Smooth muscle cell (in vitro differentiated cells): ENCODE results near the gene NPAS1. TPM values are rescaled to one million over a fixed set of nuclear protein-coding genes. Genes with fewer than 3 reads are reported as not detected.

Source experiments
- DNase-seq: peaks from one replicate; lab custom pipeline; 2025; ENCODE audit not compliant: unreplicated experiment; lab: John Stamatoyannopoulos, UW
- H2AFZ ChIP-seq: fragments of 200-600 bp; sonication (generic); 2 replicates; pipeline ENCODE4 v1.6.0; 2016; ENCODE audit warnings: antibody characterized with exemption, low read depth, mild to moderate bottlenecking
- H3F3A ChIP-seq: fragments of 200-600 bp; sonication (generic); 2 replicates; pipeline ENCODE4 v1.6.0; 2017; ENCODE audit warnings: antibody characterized with exemption, low read depth
- H3K27ac ChIP-seq: fragments of 200-600 bp; sonication (generic); 2 replicates; pipeline ENCODE4 v1.5.1; 2016; ENCODE audit warnings: low read depth, mild to moderate bottlenecking
- H3K27me3 ChIP-seq: fragments of 200-600 bp; sonication (generic); 2 replicates; pipeline ENCODE4 v1.6.1; 2016; ENCODE audit warnings: low read depth, mild to moderate bottlenecking
- H3K36me3 ChIP-seq: fragments of 200-600 bp; sonication (generic); 2 replicates; pipeline ENCODE4 v1.5.1; 2016; ENCODE audit warnings: low read depth
- H3K4me1 ChIP-seq: fragments of 200-600 bp; sonication (generic); 2 replicates; pipeline ENCODE4 v1.5.1; 2016; ENCODE audit warnings: low read depth
- H3K4me2 ChIP-seq: fragments of 200-600 bp; sonication (generic); 2 replicates; pipeline ENCODE4 v1.6.0; 2016; ENCODE audit warnings: mild to moderate bottlenecking
- H3K4me3 ChIP-seq: fragments of 200-600 bp; sonication (generic); 2 replicates; pipeline ENCODE4 v1.5.1; 2016; ENCODE audit warnings: mild to moderate bottlenecking
- H3K79me2 ChIP-seq: fragments of 200-600 bp; sonication (generic); 2 replicates; pipeline ENCODE4 v1.6.0; 2016; ENCODE audit warnings: low read depth, mild to moderate bottlenecking
- H3K9ac ChIP-seq: fragments of 200-600 bp; sonication (generic); 2 replicates; pipeline ENCODE4 v1.6.0; 2016; ENCODE audit warnings: low read depth
- H3K9me3 ChIP-seq: fragments of 200-600 bp; sonication (generic); replicated peaks from 2 replicates; pipeline ENCODE4 v1.5.1; 2016; ENCODE audit warnings: low read depth
- H4K20me1 ChIP-seq: fragments of 200-600 bp; sonication (generic); 2 replicates; pipeline ENCODE4 v1.6.0; 2016; ENCODE audit warnings: low read depth
- CTCF ChIP-seq: fragments of 200-600 bp; sonication (generic); IDR thresholded peaks from 2 replicates; pipeline ENCODE4 v1.5.1; 2017; ENCODE audit warnings: borderline replicate concordance, mild to moderate bottlenecking, antibody characterized with exemption; ENCODE audit not compliant: insufficient read depth, poor library complexity, severe bottlenecking
- WGBS: methylation state at CpG from one replicate; pipeline ENCODE4 v1.1.7; 2016; ENCODE audit warnings: low lambda C conversion rate; 5-methylcytosine and 5-hydroxymethylcytosine counted together
- polyA plus RNA-seq: library from polyadenylated mRNA; unstranded; fragments of >200 nt; fragmentation: Nextera tagmentation; extraction: Ambion mirVana; gene quantifications from 2 replicates; pipeline ENCODE4 v1.2.1, GENCODE V29; 2016
- total RNA-seq: library from RNA; depleted of rRNA; stranded (reverse); fragments of >200 nt; gene quantifications from 2 replicates; pipeline ENCODE4 v1.2.3, GENCODE V29; 2014

Gene NPAS1
- total and polyA plus RNA-seq, 2 experiments from 2014 or later, result 0.76 to 4.7 TPM

- no peak for TF ChIP-seq CTCF
- Histone ChIP-seq H3K4me1 (peaks cover 10% of the 10 kb centered on the region), H3F3A (no peaks in the 10 kb centered on the region), H4K20me1 (no peaks in the 10 kb centered on the region), H2AFZ (no peak overlapping the region), H3K79me2 (no peaks in the 10 kb centered on the region), H3K4me2 (no peak overlapping the region), H3K27me3 (peaks cover 55% of the 10 kb centered on the region), H3K27ac (no peak overlapping the region), H3K36me3 (no peaks in the 10 kb centered on the region), H3K9ac (no peak overlapping the region), H3K9me3 (no peaks in the 10 kb centered on the region), H3K4me3 (no peak overlapping the region)
- DNase-seq, result no peak
- 94% methylated on average over 7 of the region's 8 CpGs for WGBS
Measured at GRCh38 chr19:47026889-47027288, 7.3 kb downstream of the NPAS1 start.

- H4K20me1 ChIP-seq, result no peaks in the 10 kb centered on the region
- H3K4me3 ChIP-seq, result no peak overlapping the region
- 69% methylated on average over 9 of the region's 12 CpGs for WGBS
- no peaks in the 10 kb centered on the region for H3K79me2 ChIP-seq
- no peak overlapping the region for H3K4me2 ChIP-seq
- no peaks in the 10 kb centered on the region for H3K9me3 ChIP-seq
- H3F3A ChIP-seq, result no peaks in the 10 kb centered on the region
- H3K27ac ChIP-seq, result no peak overlapping the region
- no peak for TF ChIP-seq CTCF
- DNase-seq, result no peak
- peaks cover 47% of the 10 kb centered on the region for H3K27me3 ChIP-seq
- H3K9ac ChIP-seq, result no peak overlapping the region
- no peaks in the 10 kb centered on the region for H3K36me3 ChIP-seq
- H2AFZ ChIP-seq, result no peak overlapping the region
- H3K4me1 ChIP-seq, result peaks cover 8% of the 10 kb centered on the region
Measured at GRCh38 chr19:47027586-47028088, 8.0 kb downstream of the NPAS1 start.

GRCh38 chr19:47028195-47028601 is 8.6 kb downstream of the NPAS1 start:
- Histone ChIP-seq H2AFZ (no peak overlapping the region), H3K27me3 (peaks cover 42% of the 10 kb centered on the region), H3F3A (no peaks in the 10 kb centered on the region), H3K4me3 (no peak overlapping the region), H3K4me1 (peaks cover 5% of the 10 kb centered on the region), H3K36me3 (no peaks in the 10 kb centered on the region), H3K9ac (no peak overlapping the region), H4K20me1 (no peaks in the 10 kb centered on the region), H3K27ac (no peak overlapping the region), H3K9me3 (no peaks in the 10 kb centered on the region), H3K4me2 (no peak overlapping the region), H3K79me2 (no peaks in the 10 kb centered on the region)
- no peak for TF ChIP-seq CTCF
- 33% methylated on average over 8 of the region's 14 CpGs for WGBS
- DNase-seq, result no peak

GRCh38 chr19:47032171-47032811 is 12.7 kb downstream of the NPAS1 start:
- peaks cover 4% of the 10 kb centered on the region for H3F3A ChIP-seq
- no peak overlapping the region for H3K9ac ChIP-seq
- peak; percentile 63 for TF ChIP-seq CTCF
- H4K20me1 ChIP-seq, result no peaks in the 10 kb centered on the region
- no peak overlapping the region for H3K27ac ChIP-seq
- no peak overlapping the region for H3K4me2 ChIP-seq
- 32% methylated on average over 17 of the region's 17 CpGs for WGBS
- H3K36me3 ChIP-seq, result no peaks in the 10 kb centered on the region
- H3K4me3 ChIP-seq, result no peak overlapping the region
- no peak for DNase-seq
- H3K27me3 ChIP-seq, result peaks cover 20% of the 10 kb centered on the region
- H2AFZ ChIP-seq, result no peak overlapping the region
- H3K4me1 ChIP-seq, result peaks cover 5% of the 10 kb centered on the region
- no peaks in the 10 kb centered on the region for H3K79me2 ChIP-seq
- H3K9me3 ChIP-seq, result no peaks in the 10 kb centered on the region
